HepG2 (cell line): ENCODE measurements around the gene MAD2L2. TPM values are rescaled to one million over a fixed set of nuclear protein-coding genes. Genes with fewer than 3 reads are reported as not detected.

Experiments
- AGO1 ChIP-seq: fragments of 200-400 bp; formaldehyde crosslinking; IDR thresholded peaks from 2 replicates; pipeline ENCODE4 v1.6.1; 2017; ENCODE audit warnings: mild to moderate bottlenecking, low read depth, low read length, moderate library complexity; ENCODE audit not compliant: poor library complexity, severe bottlenecking
- CERS6 ChIP-seq: sonication (generic); formaldehyde crosslinking; IDR thresholded peaks from 2 replicates; pipeline ENCODE4 v1.5.0; 2020; ENCODE audit warnings: missing genetic modification reagents
- CREBL2 ChIP-seq: sonication (generic); formaldehyde crosslinking; IDR thresholded peaks from 2 replicates; pipeline ENCODE4 v1.8.1; 2023; ENCODE audit warnings: missing genetic modification reagents, mild to moderate bottlenecking, borderline replicate concordance
- FOXA1 ChIP-seq, 2 experiments: fragments of 450-650 bp in 1 of 2; sonication (generic) in 1 of 2; formaldehyde crosslinking in 1 of 2; IDR thresholded peaks; 2 replicates each; pipeline versions ENCODE4 v1.4.0 to v1.6.1; 2016 to 2020; ENCODE audit warnings: missing genetic modification reagents in 1 of 2
- KDM6A ChIP-seq: IDR thresholded peaks from 2 replicates; pipeline ENCODE4 v1.6.1; 2016; ENCODE audit warnings: low read depth
- MAZ ChIP-seq, 2 experiments: sonication (generic) in 1 of 2; formaldehyde crosslinking in 1 of 2; IDR thresholded peaks; 2 replicates each; pipeline versions ENCODE4 v1.5.0 to v1.6.1; 2012 to 2020; ENCODE audit warnings: low read depth in 2 of 2, mild to moderate bottlenecking in 2 of 2, borderline replicate concordance in 1 of 2, improper control_type of control experiment in 1 of 2, low read length in 1 of 2, missing genetic modification reagents in 1 of 2, moderate library complexity in 1 of 2
- MED1 ChIP-seq: sonication (generic); formaldehyde crosslinking; IDR thresholded peaks from 2 replicates; pipeline ENCODE4 v1.4.0; 2020; ENCODE audit warnings: missing genetic modification reagents
- MIER3 ChIP-seq: IDR thresholded peaks from 2 replicates; pipeline ENCODE4 v1.6.1; 2016; ENCODE audit warnings: missing compliant biosample characterization, borderline replicate concordance
- MTF1 ChIP-seq: sonication (generic); formaldehyde crosslinking; IDR thresholded peaks from 2 replicates; pipeline ENCODE4 v1.5.0; 2020; ENCODE audit warnings: missing genetic modification reagents
- NFAT5 ChIP-seq: sonication (generic); formaldehyde crosslinking; IDR thresholded peaks from 2 replicates; pipeline ENCODE4 v1.4.0; 2020; ENCODE audit warnings: missing genetic modification reagents
- PCBP2 ChIP-seq: fragments of 200-400 bp; formaldehyde crosslinking; optimal IDR thresholded peaks from 2 replicates; pipeline ENCODE3; 2018; ENCODE audit warnings: low read length, low read depth; ENCODE audit not compliant: poor library complexity, severe bottlenecking
- POLR2AphosphoS2 ChIP-seq: IDR thresholded peaks from 2 replicates; pipeline ENCODE4 v1.6.1; 2011; ENCODE audit warnings: low read depth, low read length, improper control_type of control experiment
- RFX1 ChIP-seq: fragments of 450-650 bp; IDR thresholded peaks from 2 replicates; pipeline ENCODE4 v1.6.1; 2017
- SATB2 ChIP-seq: sonication (generic); formaldehyde crosslinking; IDR thresholded peaks from 2 replicates; pipeline ENCODE4 v1.5.0; 2020; ENCODE audit warnings: missing genetic modification reagents
- SOX5 ChIP-seq: IDR thresholded peaks from 2 replicates; pipeline ENCODE4 v1.6.1; 2016; ENCODE audit warnings: borderline replicate concordance
- SP2 ChIP-seq: sonication (generic); formaldehyde crosslinking; IDR thresholded peaks from 2 replicates; pipeline ENCODE4 v1.5.1; 2020; ENCODE audit warnings: mild to moderate bottlenecking, missing genetic modification reagents
- SRSF4 ChIP-seq: fragments of 200-400 bp; formaldehyde crosslinking; IDR thresholded peaks from one replicate; pipeline ENCODE4 v1.6.1; 2018; ENCODE audit warnings: mild to moderate bottlenecking, low read depth, low read length, moderate library complexity; ENCODE audit not compliant: poor library complexity, severe bottlenecking
- TAF15 ChIP-seq: fragments of 200-400 bp; formaldehyde crosslinking; IDR thresholded peaks from one replicate; pipeline ENCODE4 v1.6.1; 2018; ENCODE audit warnings: mild to moderate bottlenecking, low read depth, low read length; ENCODE audit not compliant: poor library complexity, severe bottlenecking
- TEAD3 ChIP-seq: optimal IDR thresholded peaks from 2 replicates; pipeline ENCODE3; 2016; ENCODE audit warnings: borderline replicate concordance
- ZNF260 ChIP-seq: sonication (generic); formaldehyde crosslinking; IDR thresholded peaks from 2 replicates; pipeline ENCODE4 v1.4.0; 2020; ENCODE audit warnings: missing genetic modification reagents, low read depth, mild to moderate bottlenecking, borderline replicate concordance
- ZNF430 ChIP-seq: sonication (generic); formaldehyde crosslinking; IDR thresholded peaks from 2 replicates; pipeline ENCODE4 v1.9.0; 2021; ENCODE audit warnings: mild to moderate bottlenecking, missing genetic modification reagents
- ZNF83 ChIP-seq: sonication (generic); formaldehyde crosslinking; IDR thresholded peaks from 2 replicates; pipeline ENCODE4 v1.4.0; 2020; ENCODE audit warnings: missing genetic modification reagents, mild to moderate bottlenecking, borderline replicate concordance
- ZSCAN25 ChIP-seq: sonication (generic); formaldehyde crosslinking; IDR thresholded peaks from 2 replicates; pipeline ENCODE4 v1.8.0; 2022; ENCODE audit warnings: mild to moderate bottlenecking, missing genetic modification reagents
- polyA plus RNA-seq, 8 experiments: library from polyadenylated mRNA; depleted of rRNA in 3 of 8; stranded (reverse) in 7 of 8; unstranded in 1 of 8; fragments of >200 nt; fragmentation: Illumina TruSeq in 4 of 8; extraction: Trizol in 4 of 8; gene quantifications; 2 replicates each; pipeline versions ENCODE4 v1.2.1 to v1.2.3, GENCODE V29; 2011 to 2016; ENCODE audit warnings: low read depth in 4 of 8, missing spikeins in 1 of 8, mixed read lengths in 1 of 8; ENCODE audit not compliant: insufficient read depth in 1 of 8
- total RNA-seq, 5 experiments: library from RNA; depleted of rRNA; stranded (reverse); fragments of >200 nt; fragmentation: Illumina TruSeq; extraction: Trizol; gene quantifications; 2 replicates each; pipeline ENCODE4 v1.2.3, GENCODE V29; 2016; ENCODE audit warnings: low read depth in 1 of 5

MAD2L2 gene
- total and polyA plus RNA-seq, 2 of the 13 experiments (the other 11 are each of a cell fraction or from before 2014, with no cell fraction given), result 51.8 to 53.8 TPM

- no peak for TF ChIP-seq AGO1
- no peak for TF ChIP-seq ZNF83
- no peak for TF ChIP-seq ZNF260 (CRISPR knock-in tag)
- TF ChIP-seq TEAD3, result no peak
- no peak for TF ChIP-seq POLR2AphosphoS2
- TF ChIP-seq MTF1 (CRISPR knock-in tag), result no peak
- no peak for TF ChIP-seq SOX5
- no peak for TF ChIP-seq KDM6A
- TF ChIP-seq TAF15, result no peak
- no peak for TF ChIP-seq MIER3 (CRISPR knock-in tag)
- TF ChIP-seq SATB2 (CRISPR knock-in tag), result no peak
- no peak for TF ChIP-seq SP2
- TF ChIP-seq RFX1, result no peak
- no peak for TF ChIP-seq NFAT5 (CRISPR knock-in tag)
- peak; percentile 53; the same call in 1 of the 2 replicates for TF ChIP-seq MAZ (IDR thresholded peaks at IDR 0.05; ENCODE audit: borderline replicate concordance, low read depth, low read length)
- peak; percentile 57; the same call in 1 of the 2 replicates for TF ChIP-seq MAZ (CRISPR knock-in tag; IDR thresholded peaks at IDR 0.05; ENCODE audit: low read depth)
- TF ChIP-seq MED1, result no peak
- TF ChIP-seq ZSCAN25 (CRISPR knock-in tag), result 0 out of 2 replicates have a peak, but pooled peaks have one; percentile 20
- TF ChIP-seq ZNF430 (CRISPR knock-in tag), result no peak; the same call in 1 of the 2 replicates
- TF ChIP-seq FOXA1 (IDR thresholded peaks at IDR 0.05), result no peak
- TF ChIP-seq FOXA1 (CRISPR knock-in tag; IDR thresholded peaks at IDR 0.05), result no peak
- TF ChIP-seq CREBL2 (CRISPR knock-in tag), result no peak
- TF ChIP-seq SRSF4, result no peak
- no peak for TF ChIP-seq CERS6
- TF ChIP-seq PCBP2, result no peak
These were observed 26.6 kb downstream of the MAD2L2 start, which contains the start of the genes FBXO2 and FBXO44 (continued) for GRCh38 chr1:11654137-11654938.
